Measurements from ENCODE around the gene TUFT1. TPM values are rescaled to one million over a fixed set of nuclear protein-coding genes. Genes with fewer than 3 reads are reported as not detected.

TUFT1 gene
- total and polyA plus RNA-seq, 10 of the 15 experiments (the other 5 are each of a cell fraction or from before 2014, with no cell fraction given), result 0.08 to 4.3 (median 3.2) TPM

DNA sequence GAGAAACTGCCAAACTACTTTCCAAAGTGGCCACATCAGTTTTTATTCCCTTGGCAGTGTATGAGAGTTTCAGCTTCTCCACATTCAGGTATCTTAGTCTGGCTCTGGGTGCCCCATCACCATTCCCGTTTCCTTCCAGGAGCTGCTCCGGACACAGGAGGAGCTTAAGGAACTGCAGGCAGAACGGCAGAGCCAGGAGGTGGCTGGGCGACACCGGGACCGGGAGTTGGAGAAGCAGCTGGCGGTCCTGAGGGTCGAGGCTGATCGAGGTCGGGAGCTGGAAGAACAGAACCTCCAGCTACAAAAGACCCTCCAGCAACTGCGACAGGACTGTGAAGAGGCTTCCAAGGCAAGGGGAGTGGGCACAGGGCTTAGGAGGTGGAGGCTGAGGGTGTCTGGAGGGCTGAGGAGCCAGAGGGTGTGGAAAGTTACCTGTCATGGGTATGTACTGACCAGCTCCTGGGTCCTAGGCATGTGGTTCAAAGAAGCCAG, 10.9 kb upstream of the TUFT1 start:
- in situ Hi-C loops (cut with MboI), result no loop called here
- POLR2A ChIA-PET, result no interaction called here

More for the DNA sequence above, 10.9 kb upstream of the TUFT1 start:
- H3K27ac ChIP-seq (ENCODE audit: control insufficient read depth, insufficient read depth), result no peak overlapping the region
- ChIA-PET CTCF (interaction anchor here (1.4 kb wide), 1 partner anchor 10 kb away, joined by 4 read pairs; no protein-coding TSS in a partner anchor), SMC1A (ENCODE audit: uncharacterized antibody, unreplicated experiment) (no interaction called here), RAD21 (ENCODE audit: unreplicated experiment) (no interaction called here)
- no peak overlapping the region for H3K9ac ChIP-seq (ENCODE audit: control insufficient read depth, insufficient read depth, low read length)
- BruUV-seq (replicated peaks), result no TSS peak
- no peaks in the 10 kb centered on the region for H3K27me3 ChIP-seq (replicated peaks in 1 of 2; ENCODE audit: control insufficient read depth in 2 of 2, insufficient read depth in 2 of 2, low read length in 1 of 2)
- DNase-seq (ENCODE audit: low read depth, low spot score) (no peak), ATAC-seq (no peak), FAIRE-seq (no peak)
- H3K79me2 ChIP-seq (ENCODE audit: control insufficient read depth, insufficient read depth, low read length), result no peaks in the 10 kb centered on the region
- H2AFZ ChIP-seq (ENCODE audit: control insufficient read depth, low read depth, low read length), result no peak overlapping the region
- H3K9me3 ChIP-seq (replicated peaks; ENCODE audit: control insufficient read depth, insufficient read depth, low read length), result no peaks in the 10 kb centered on the region
- no peaks in the 10 kb centered on the region for H4K20me1 ChIP-seq (ENCODE audit: control insufficient read depth, insufficient read depth)
- TF ChIP-seq SMAD1 (IDR thresholded peaks at IDR 0.05; ENCODE audit: low read depth, partially characterized antibody), result no peak
- TF ChIP-seq LARP7 (IDR thresholded peaks at IDR 0.05), result no peak
- TF ChIP-seq, protein P1, sequence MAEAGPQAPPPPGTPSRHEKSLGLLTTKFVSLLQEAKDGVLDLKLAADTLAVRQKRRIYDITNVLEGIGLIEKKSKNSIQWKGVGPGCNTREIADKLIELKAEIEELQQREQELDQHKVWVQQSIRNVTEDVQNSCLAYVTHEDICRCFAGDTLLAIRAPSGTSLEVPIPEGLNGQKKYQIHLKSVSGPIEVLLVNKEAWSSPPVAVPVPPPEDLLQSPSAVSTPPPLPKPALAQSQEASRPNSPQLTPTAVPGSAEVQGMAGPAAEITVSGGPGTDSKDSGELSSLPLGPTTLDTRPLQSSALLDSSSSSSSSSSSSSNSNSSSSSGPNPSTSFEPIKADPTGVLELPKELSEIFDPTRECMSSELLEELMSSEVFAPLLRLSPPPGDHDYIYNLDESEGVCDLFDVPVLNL (IDR thresholded peaks at IDR 0.05; ENCODE audit: low read depth, low read length), result no peak
- no peak for TF ChIP-seq ZBED1 (IDR thresholded peaks at IDR 0.05; ENCODE audit: borderline replicate concordance)
- TF ChIP-seq, protein P2, sequence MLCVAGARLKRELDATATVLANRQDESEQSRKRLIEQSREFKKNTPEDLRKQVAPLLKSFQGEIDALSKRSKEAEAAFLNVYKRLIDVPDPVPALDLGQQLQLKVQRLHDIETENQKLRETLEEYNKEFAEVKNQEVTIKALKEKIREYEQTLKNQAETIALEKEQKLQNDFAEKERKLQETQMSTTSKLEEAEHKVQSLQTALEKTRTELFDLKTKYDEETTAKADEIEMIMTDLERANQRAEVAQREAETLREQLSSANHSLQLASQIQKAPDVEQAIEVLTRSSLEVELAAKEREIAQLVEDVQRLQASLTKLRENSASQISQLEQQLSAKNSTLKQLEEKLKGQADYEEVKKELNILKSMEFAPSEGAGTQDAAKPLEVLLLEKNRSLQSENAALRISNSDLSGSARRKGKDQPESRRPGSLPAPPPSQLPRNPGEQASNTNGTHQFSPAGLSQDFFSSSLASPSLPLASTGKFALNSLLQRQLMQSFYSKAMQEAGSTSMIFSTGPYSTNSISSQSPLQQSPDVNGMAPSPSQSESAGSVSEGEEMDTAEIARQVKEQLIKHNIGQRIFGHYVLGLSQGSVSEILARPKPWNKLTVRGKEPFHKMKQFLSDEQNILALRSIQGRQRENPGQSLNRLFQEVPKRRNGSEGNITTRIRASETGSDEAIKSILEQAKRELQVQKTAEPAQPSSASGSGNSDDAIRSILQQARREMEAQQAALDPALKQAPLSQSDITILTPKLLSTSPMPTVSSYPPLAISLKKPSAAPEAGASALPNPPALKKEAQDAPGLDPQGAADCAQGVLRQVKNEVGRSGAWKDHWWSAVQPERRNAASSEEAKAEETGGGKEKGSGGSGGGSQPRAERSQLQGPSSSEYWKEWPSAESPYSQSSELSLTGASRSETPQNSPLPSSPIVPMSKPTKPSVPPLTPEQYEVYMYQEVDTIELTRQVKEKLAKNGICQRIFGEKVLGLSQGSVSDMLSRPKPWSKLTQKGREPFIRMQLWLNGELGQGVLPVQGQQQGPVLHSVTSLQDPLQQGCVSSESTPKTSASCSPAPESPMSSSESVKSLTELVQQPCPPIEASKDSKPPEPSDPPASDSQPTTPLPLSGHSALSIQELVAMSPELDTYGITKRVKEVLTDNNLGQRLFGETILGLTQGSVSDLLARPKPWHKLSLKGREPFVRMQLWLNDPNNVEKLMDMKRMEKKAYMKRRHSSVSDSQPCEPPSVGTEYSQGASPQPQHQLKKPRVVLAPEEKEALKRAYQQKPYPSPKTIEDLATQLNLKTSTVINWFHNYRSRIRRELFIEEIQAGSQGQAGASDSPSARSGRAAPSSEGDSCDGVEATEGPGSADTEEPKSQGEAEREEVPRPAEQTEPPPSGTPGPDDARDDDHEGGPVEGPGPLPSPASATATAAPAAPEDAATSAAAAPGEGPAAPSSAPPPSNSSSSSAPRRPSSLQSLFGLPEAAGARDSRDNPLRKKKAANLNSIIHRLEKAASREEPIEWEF (IDR thresholded peaks at IDR 0.05; ENCODE audit: insufficient replicate concordance, low read depth, low read length), result no peak
- no peak for TF ChIP-seq CREB1 (IDR thresholded peaks at IDR 0.05; ENCODE audit: low read depth)
- intact Hi-C loops (cut with micrococcal nuclease; ENCODE audit: unreplicated experiment), result no loop called here
- no peaks in the 10 kb centered on the region for H3K4me1 ChIP-seq (ENCODE audit: control insufficient read depth, insufficient read depth, low read length)
- H3K36me3 ChIP-seq (ENCODE audit: control insufficient read depth in 2 of 2, insufficient read depth in 2 of 2, low read length in 1 of 2), result no peaks in the 10 kb centered on the region
- no peak overlapping the region for H3K4me3 ChIP-seq
- WGBS (ENCODE audit: insufficient coverage, insufficient replicate concordance, low lambda C conversion rate, missing lambda C conversion rate), result 67% methylated on average over 11 of the region's 11 CpGs
- H3K4me2 ChIP-seq (ENCODE audit: control insufficient read depth, insufficient read depth), result no peak overlapping the region

Data from GM12878 (cell line).